Prostate gland (tissue), 2 donors: ENCODE measurements around the gene SH3PXD2B.

ENCODE experiments used
- POLR2AphosphoS5 ChIP-seq: sonication (generic); formaldehyde crosslinking; IDR thresholded peaks from one replicate; pipeline ENCODE4 v1.6.1; 2017; ENCODE audit warnings: antibody characterized with exemption
- TF ChIP-seq, protein P1 (sequence below), 4 experiments: fragments of 200-600 bp in 2 of 4; fragments of 450-650 bp in 2 of 4; sonication (generic) in 2 of 4; IDR thresholded peaks; 1 replicate in 3 of 4; 2 replicates in 1 of 4; pipeline ENCODE4 v1.5.1; 2016 to 2019; ENCODE audit warnings: antibody characterized with exemption in 4 of 4, mild to moderate bottlenecking in 2 of 4, moderate library complexity in 2 of 4

DNA sequence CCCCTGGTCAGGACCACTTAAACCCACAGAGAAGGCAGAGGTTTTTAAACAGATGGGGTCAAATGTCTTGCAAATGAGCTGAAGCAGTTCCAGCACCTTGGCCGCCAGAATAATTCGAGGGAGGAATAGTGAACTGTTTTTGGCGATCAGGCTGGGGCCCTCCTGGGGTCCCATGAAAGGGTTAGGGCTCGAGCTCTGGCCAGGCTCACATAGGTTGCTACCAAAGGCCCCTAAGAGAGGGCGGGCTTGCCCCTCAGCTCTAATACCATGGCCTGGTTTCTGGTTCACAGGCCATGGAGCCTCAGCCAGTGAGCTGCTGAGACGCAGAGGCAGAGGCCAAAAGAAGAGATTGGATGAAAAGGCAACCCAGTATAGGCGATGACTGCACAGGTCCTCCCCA is 96.0 kb downstream of the SH3PXD2B start:
- TF ChIP-seq, protein P1, sequence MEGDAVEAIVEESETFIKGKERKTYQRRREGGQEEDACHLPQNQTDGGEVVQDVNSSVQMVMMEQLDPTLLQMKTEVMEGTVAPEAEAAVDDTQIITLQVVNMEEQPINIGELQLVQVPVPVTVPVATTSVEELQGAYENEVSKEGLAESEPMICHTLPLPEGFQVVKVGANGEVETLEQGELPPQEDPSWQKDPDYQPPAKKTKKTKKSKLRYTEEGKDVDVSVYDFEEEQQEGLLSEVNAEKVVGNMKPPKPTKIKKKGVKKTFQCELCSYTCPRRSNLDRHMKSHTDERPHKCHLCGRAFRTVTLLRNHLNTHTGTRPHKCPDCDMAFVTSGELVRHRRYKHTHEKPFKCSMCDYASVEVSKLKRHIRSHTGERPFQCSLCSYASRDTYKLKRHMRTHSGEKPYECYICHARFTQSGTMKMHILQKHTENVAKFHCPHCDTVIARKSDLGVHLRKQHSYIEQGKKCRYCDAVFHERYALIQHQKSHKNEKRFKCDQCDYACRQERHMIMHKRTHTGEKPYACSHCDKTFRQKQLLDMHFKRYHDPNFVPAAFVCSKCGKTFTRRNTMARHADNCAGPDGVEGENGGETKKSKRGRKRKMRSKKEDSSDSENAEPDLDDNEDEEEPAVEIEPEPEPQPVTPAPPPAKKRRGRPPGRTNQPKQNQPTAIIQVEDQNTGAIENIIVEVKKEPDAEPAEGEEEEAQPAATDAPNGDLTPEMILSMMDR (IDR thresholded peaks at IDR 0.05), result no peak
- no peak for TF ChIP-seq POLR2AphosphoS5
